CD4-positive, alpha-beta T cell treated with Interleukin-21 for 1 hour (primary cell): ENCODE results near the gene AMDHD1.
"Not testable (repeated sequence)": the region's sequence is repeated elsewhere in the genome, so short reads cannot be mapped to it uniquely, and the experiment has no call there.

Source experiments
- DNase-seq: peaks from one replicate; pipeline ENCODE4 v3.0.0-alpha.2; 2020

Gene AMDHD1

DNA sequence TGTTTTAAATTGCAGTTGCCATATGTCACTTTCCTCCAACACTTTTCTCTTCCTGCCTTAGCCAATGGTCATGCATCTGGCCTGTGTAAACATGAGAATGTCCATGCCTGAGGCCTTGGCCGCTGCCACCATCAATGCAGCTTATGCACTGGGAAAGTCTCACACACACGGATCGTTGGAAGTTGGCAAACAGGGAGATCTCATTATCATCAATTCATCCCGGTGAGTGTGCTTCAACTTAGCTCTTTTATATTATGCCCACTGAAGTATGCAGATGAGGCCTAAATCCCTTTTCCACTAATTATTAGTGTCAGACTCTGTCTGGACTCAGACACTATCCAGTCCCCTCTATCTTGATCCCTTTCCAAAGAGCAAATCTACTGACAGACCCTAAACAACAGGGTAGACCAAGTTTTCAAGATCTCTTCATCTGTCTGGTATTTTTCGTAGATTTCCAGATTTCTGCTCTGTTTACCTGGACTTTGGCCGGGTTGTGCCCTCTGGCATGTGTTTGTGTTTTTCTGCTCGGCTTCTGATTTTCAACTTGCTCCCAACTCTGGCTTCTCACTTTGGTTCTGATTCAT is 23.2 kb downstream of the AMDHD1 start:
- DNase-seq: no peak

DNA sequence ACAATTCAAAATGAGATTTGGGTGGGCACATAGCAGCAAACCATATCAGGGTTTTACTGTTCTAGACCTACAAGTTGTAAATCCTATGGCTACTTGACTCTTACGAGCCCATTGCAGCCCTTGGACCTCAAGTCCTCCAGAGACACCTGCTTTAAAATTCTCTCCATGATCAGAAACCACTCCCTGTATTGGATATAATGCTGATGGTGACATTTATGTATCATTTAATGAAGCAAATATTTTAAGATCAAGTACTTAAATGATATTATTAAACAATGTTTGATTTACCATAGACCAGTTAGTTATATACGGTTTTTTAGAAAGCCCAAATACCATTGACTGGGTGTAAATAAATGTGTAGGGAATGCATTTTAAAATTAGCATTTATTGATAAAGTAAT is 24.2 kb downstream of the AMDHD1 start:
- no peak for DNase-seq

DNA sequence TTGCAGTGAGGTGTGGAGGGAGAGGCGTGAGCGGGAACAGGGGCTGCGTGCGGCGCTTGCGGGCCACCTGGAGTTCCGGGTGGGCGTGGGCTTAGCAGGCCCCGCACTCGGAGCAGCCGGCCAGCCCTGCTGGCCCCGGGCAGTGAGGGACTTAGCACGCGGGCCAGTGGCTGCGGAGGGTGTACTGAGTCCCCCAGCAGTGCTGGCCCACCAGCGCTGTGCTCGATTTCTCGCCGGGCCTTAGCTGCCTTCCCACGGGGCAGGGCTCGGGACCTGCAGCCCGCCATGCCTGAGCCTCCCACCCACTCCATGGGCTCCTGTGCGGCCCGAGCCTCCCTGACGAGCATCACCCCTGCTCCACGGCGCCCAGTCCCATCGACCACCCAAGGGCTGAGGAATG is 26.0 kb downstream of the AMDHD1 start:
- not testable (repeated sequence) for DNase-seq

DNA sequence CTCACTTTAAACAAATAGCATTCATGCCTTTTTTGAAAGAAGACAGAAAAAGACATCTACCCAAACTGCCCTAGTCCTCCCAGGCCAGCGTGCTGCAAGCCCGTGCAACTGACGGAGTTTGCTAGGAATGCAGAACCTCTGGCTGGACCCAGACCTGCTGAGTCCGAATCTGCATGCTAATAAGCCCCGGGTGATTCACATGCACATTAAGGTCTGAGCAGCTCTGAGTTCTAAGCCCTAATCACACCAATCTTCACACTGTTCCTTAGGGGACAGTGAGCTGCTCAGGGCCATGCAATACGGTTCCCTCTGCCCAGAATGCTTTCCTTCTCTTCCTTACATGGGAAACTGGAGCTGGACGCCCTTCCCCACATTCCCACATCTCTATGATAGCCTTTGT is 27.8 kb downstream of the AMDHD1 start:
- DNase-seq: no peak

DNA sequence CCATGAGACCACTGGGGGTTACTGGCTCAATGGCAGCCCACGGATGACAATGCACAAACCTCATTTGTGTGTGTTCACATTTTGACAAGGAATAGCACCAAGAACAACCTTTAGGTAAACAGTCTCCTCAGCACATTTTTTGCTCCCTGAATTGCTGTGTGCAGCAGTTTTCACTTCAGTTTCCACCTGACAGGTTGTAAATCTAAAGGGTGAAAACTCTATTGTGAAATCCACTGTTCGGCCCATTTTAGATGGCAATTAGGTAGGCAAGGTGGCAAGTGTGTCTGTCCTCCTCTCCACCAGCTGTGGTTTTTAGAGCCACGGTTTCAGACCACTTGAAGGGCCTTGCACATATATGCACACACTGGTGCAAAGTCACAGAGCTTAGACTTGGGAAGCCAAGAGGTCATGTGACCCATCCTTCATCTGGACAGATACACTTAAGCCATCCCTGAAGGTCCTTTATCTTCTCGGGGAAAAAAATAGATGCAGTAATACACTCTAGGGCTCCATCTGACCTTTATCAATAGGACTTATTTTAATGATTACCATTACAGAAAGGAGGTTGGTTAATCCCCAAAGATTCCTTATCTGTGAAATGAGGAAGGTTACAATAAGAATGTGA is 29.8 kb downstream of the AMDHD1 start:
- DNase-seq: no peak

DNA sequence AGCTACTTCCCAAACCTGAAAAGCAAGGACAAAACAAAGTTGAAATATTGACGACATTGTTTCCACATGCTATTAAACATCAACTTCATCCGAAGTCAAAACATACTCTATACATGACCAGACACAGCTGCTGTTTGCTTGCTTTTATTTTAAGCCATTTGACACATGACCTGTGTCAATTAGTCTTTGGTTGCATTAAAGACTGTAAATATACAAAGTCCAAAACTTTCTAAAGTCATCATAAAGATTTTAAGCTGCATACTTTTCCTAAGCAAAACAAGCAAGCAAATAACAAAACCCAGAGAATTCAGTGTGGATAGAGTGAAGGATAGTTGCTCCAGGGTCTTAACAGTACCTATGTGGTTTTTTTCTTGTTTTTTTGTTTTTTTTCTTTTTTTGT is 31.2 kb downstream of the AMDHD1 start:
- DNase-seq: no peak

DNA sequence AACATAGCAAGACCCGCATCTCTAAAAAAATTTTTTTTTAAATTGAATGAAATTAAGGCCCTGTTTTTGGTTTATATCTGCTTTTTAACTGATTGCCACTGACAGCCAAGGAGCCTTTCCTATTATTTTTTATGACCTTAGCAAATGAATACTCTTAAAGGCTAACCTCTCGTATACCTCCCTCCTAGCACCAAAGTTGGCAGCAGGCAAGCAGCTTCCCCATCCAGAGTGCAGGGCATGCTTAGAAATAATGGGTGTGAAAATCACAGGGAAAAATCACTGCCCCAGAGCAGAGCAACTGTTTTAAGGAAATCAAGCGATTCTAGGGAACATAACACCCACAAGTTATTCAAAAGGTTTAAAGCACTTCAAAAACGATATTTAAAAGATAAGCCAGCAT is 32.4 kb downstream of the AMDHD1 start:
- DNase-seq: no peak

DNA sequence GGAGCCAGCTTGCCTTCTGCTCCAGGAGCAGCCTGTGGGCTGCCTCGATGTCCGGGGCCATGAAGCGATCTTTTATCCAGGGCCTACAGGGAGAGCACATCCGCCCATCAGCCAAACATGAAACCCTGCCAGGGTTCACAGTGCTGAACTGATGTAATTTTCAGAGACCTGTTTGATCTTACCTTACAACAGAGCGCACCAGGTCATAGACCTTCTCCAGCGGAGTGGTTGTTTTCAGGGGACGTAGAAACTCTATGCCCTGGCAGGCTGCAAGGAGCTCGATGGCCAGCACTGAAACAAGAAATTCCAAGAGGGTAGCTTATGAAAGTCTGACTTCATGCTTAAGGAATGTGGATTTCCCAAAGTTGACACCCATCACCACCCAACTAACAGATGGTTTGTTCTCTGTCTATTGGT is 33.3 kb downstream of the AMDHD1 start:
- DNase-seq: no peak

DNA sequence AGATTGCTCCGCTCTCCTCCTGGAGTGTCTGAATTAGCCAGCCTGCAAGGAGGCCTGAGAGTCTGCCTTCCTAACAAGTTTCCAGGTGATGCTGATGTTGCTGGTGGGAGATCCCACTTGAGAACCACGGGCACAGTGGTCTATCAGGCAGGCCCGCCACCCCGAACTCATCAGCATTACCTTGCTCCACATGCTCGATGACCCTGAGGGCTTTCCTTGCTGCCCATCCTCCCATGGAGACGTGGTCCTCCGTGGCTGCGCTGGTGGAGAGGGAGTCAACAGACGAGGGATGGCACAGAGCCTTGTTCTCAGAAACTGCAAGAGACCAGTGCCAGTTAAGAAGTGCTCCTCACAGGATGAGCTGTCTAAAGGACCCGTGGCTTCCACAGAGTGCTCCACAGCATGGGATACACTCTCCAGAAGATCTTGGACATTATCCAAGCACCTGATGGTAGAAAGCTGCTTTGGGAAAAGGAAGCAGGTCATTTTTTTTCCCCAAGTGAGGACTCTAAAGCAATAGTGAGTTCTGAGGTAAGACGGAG is 34.7 kb downstream of the AMDHD1 start:
- no peak for DNase-seq

DNA sequence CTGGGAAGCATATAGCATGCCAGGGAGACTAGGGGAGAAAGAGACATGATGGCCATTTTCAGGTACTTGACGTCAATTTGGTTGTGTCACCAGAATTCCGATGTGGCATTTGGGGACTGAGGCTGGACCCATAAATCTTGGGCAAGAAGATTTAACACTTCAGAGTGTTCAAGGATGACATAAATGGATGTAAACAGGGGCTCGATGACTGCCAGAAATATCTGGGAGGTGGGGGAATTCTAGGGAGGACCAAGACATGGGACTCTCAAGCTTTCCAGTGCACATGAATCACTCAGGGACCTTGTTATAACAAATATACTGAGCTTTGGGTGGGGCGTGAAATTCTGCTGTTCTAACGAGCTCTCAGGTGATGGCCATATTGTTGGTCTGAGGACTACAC is 35.2 kb downstream of the AMDHD1 start:
- DNase-seq: no peak

DNA sequence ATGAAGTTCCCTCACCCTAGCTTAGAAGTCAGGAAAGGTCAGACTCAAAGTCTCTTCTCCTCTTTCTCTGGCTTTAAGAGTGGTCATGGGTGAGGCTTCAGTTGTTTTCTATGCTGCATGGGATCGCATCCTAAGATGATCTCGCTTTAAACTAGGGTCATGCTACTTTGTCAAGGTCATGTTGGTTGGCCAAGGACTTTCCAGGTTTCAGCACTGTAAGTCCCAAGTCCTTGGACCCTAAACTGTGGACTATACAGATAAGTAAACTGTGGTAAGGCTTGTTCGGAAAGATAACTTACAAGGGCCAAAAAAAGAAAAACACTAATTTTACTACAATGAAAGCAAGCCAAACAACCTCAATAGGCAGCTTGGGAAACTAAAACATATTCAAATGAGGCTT is 35.6 kb downstream of the AMDHD1 start:
- no peak for DNase-seq

DNA sequence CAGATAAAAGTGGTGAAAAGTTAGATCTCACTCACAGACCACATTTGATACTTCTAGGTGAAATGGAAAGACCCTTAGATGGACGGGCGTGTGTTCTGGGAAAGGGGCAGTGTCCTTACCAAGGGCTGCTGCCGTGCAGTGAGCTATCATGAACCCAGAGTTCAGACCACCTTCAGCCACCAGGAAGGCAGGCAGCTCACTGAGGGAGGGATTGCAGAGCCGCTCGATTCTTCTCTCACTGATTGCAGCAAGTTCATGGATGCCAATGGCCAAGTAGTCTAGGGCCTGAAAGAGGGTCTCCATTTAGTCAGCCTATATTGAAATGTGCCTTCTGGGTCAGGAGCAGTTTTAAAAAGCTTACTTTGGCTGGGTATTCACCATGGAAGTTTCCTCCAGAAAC is 37.3 kb downstream of the AMDHD1 start:
- no peak for DNase-seq

DNA sequence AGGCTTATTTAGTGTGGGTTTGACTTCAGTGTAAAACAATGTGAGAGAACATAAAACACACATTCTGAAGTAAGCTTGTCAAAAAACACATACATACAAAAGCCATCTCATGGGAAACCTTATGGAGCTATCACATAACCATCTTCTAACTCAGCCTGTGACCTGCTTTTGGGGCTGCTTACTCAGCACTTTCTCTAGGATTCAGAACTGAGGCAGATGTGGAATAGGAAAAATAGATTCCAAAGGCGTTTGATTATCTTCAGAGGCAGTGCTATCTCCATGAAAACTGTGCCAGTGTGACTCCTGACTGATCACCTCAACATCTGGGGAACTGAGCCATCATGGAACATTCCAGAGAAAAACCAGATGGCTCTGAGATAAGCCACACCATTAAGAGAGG is 39.5 kb downstream of the AMDHD1 start:
- DNase-seq: no peak

DNA sequence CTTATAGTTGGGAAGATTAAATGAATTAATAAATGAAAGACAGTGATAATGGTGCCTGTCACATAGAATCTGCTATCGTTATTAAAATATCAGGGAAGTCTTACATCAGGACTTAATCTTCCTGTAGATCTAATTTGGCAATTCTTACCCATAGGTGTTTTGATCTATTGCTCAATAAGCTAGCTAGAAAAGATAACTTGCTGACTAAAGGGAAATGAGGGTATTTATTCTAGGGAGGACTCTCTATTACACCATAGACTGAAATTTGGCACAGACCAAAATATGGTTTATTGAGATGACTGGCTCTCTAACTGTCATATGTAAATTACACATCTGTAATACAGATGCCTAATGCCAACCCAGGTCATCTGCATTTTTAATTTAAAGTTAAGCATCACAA is 41.6 kb downstream of the AMDHD1 start:
- DNase-seq: no peak

DNA sequence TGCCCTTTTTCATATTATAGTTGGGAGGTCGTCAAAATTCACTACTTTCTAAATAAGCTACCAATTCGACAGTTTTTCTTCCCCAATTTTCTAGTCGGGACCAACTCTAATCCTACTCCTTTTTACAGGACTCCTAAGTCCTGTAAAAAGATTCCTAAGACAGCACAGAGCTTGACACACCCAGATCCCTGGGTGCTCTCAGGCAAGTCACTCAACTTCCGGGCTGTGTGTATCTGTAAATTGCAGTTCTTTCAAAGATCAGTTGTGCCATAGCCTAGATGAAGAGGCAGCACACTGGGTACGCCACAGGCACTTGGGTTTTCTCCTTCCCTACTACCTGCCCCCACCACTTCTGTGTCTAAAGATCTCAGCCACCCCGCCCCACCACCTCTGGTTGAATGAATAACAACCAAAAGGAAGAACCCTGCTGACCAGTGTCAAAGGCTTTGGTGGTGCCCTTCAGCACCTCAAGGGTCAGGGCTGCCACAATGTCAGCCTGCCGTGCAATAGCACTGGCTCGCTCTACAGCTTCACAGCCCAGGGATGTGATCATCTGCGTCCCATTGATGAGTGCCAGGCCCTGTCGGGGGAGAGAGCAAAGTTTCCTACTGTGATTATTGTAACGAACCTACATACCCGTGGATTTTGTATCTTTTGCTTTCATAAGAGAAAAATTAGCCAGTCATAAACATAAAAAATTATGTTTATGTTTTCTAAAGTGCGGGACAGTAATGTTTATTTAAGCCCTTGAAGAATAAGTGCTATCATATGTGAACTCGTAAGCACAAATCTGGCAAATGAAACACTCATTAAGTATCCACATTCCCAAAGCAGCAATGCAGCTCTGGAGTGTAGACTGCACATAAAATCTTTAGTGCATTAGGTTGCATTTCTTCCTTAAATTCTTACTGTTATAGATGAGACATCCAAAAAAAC is 43.8 kb downstream of the AMDHD1 start:
- DNase-seq: no peak

DNA sequence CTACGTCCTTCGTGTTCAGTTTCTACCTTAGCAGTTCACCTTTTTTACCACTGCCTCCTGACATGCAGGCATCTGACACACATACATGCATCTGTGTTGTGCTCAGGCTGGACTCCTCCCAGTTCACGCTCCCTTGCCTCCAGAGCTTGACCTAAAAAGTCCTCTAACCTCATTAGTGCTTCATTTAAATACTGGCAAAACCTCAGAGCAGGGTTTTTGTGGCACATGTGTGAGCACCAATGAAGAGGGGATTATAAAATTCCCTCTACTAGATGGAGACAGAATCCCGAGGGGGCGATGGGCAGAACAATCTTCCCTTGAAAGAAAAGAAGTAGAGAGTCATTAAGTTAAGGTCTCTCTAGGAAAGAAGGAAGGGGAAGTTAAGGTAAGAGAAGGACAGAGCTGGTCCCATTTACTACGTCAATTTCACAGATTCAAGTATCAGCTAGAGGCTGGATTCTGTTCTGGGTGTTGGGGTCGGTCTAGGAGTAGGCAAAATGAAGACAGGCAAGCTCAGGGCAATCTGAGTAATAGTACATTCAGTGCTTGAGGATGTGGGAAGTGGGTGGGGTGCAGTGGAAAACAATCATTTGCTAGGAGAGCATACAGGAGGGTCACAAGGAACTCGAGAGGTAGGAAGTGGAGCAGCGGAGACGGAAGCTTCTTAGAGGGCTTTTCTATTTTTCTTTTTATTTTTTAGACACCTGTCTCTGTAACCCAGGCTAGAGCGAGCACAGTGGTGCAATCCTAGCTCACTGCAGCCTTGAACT is 45.6 kb downstream of the AMDHD1 start:
- DNase-seq: no peak

DNA sequence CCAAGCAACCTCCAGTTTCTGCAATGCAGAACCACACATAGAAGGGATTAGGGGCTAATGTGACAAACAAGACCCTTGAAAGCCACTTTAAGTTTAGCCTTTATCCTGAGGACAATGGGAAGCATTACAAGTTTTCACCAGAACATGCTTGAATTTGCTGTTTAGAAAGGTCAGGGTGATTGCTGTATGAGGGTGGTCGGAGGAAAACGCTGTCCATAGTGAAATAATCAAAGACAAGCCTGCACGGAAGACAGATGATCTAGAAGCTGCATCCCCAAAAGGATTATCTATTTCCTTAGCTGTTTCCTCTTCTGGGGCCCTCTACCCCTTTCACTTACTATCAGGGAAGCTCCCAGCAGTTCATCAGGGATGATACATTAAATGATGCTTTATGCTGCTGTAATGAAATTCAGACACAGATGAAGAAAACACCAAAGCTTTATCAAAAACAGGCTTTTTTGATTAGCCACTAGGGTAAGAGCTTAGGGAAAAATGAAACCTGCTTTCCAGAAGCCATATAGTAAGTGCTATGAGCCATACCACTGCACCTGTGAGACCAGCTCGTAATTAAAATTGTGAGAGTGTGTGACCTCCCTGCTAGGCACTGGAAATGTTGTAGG is 46.5 kb downstream of the AMDHD1 start:
- DNase-seq: no peak

DNA sequence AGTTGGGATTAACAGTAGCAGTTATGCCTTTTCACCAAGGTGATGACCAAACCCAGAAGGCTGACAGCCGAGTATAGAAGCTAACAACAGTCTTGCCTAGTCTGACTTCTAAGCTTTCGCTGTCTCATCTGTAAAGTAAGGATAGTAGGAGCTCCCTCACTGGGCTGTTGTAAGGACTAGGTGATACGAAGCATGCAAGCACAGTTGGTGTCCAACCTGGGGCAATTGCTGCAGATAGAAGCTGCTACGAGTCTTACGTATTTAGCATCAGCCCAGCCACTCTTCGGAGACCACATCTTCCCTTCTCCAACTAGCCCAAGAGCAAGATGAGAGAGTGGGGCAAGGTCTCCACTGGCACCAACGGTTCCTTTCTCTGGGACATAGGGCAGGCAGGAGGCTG is 47.0 kb downstream of the AMDHD1 start:
- no peak for DNase-seq

DNA sequence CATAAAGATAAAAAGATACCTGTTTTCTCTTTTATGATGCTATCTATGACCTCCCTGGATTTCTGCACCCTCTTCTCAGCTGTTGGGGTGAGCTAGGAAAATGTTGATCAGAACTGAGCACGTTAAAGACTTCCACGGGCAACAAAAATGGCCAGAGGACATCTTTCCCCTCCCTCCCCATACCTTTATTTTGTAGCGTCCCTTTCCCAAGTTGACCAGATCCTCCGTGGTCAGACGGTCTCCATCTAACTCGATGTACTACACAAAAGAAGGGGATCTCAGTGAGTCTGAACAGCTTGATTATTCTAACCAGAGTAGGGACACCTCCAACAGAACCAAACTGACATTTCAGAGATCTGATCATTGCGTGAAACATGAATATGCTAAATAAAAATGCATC is 50.8 kb downstream of the AMDHD1 start:
- no peak for DNase-seq

DNA sequence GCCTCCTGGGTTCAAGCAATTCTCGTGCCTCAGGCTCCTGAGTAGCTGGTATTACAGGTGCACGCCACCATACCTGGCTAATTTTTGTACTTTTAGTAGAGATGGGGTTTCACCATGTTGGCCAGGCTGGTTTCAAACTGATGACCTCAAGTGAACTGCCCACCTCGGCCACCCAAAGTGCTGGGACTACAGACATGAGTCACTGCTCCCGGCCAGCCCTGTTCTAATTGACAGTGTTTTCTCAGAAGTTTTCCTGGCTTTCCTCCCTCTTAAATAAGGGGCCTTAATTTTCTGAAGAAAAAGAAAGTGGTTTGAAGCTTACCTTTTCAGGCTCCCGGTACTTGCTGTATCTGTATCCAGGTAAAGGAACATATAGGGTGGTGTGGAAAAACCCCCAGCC is 51.3 kb downstream of the AMDHD1 start:
- no peak for DNase-seq

DNA sequence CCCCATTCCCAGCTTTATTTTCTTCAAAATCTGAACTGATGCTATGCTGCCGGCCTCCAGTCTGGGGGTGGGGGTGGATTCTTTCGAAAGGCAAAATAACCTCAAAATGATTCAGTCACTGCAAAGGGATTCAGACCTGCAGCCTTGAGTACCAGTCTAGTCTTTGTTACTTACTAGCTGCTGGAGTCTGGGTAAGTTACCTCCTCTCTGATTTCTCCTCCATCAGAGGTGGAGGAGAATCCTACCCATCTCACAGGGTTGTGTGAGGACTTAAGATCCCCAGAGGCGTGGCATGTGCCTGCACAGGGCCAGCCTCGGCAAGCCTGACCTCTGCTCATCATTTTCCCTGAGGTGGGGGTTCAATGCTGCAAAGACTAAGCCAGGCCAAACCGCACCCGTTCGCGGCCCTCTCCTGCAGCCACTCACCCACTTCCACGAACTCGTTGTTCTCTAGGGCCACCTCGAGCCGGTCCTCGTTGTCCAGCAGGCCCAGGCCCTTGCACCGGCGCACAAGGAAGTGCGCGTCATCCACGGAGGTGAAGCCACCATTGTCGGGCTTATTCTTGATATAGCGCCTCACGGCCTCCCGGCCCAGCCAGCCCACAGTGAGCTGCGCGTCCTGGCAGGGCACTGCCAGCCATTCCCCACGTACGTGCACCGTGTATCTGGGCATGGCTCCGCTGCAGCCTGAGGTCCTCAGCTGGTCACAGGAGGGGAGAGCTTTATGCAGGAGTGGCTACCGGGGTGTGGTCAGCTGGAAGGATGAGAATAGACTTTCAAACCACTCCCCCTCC is 52.3 kb downstream of the AMDHD1 start:
- no peak for DNase-seq
